GOT3 (cell line): ENCODE data around the gene KIFC3.
"Not testable (repeated sequence)": the region's sequence is repeated elsewhere in the genome, so short reads cannot be mapped to it uniquely, and the experiment has no call there.

Experiments
- DNase-seq: peaks from one replicate; lab custom pipeline; 2025; ENCODE audit warnings: mixed read lengths; lab: John Stamatoyannopoulos, UW

KIFC3 gene

GRCh38 chr16:57753448-57754353 is 48.6 kb downstream of the KIFC3 start:
- DNase-seq: no peak

- no peak for DNase-seq
These were observed 49.5 kb downstream of the KIFC3 start for GRCh38 chr16:57752581-57753447.

DNA sequence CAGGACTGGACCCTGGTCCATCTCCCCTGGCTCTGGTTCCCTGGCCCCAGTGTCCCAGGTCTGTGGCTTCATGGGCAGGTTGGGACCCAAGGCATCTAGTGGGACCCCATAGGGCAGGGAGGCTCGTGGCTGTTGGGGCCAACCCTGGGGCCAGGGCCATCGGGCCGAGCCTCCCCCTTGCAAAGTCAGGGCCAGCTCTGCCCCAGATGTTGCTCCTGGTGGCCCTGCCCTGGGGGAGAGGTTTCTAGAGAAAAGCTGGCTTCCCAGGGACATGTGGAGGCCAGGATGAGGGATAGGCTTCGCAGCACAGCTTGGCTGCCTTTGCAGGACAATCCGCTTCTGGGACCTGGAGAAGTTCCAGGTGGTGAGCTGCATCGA is 50.1 kb downstream of the KIFC3 start:
- no peak for DNase-seq

DNA sequence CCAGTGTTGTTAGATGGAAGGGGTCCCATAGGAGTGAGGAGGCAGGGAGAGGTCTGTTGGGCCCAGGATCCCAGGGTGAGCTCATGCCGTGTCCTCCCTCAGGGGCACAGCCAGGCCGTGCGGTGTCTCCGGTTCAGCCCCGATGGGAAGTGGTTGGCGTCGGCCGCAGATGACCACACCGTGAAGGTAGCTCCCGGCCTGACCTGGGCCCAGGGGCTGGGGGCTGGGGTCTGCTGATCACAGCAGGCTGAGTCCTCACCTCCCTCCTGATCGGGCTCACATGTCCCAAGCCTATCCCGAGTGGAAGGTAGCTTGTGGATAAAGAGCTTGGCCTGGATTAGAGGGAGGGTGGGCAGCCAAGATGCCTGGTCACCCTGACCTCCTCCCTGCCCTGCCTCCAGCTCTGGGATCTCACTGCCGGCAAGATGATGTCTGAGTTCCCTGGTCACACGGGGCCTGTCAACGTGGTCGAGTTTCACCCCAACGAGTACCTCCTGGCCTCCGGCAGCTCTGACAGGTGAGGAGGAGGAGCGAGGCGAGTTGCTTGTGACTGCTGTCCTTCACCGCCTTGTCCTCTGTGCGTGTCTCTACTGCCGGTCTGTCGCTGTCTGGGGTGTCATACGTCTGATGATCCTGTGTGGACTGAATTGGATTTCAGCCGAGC is 50.6 kb downstream of the KIFC3 start:
- DNase-seq: no peak

DNA sequence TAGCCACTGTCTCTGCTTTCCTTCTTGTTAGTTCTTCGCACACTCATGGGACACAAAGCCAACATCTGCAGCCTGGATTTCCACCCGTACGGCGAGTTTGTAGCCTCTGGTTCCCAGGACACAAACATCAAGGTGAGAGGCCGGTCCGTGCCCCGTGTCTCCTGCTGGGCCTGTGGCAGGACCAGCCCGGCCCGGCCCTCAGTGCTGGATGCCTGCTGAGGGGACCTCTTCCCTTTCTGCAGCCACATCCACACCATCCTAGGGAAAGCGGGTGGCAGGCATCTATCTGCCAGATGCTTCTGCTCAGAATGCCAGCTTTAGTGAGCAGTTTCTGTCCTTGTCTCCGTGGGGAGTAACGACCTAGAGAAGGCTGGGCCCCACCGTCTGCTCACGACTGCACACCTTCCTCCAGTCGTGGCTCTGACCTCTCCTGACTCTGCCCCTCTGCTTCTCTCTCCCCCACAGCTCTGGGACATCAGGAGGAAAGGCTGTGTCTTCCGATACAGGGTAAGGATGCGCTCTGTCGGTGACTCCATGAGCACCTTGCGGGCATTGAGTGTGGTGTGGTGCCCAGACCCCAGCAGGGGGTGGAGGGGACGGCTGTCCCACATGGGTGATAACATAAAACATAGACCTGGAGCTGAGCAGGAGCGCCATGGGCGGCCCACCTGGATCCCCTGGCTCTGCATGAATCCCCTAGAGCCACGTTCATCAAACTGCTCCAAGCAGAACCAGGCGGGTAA is 51.3 kb downstream of the KIFC3 start:
- DNase-seq: no peak

- no peak for DNase-seq
These were observed 52.3 kb downstream of the KIFC3 start for GRCh38 chr16:57749856-57750452.

DNA sequence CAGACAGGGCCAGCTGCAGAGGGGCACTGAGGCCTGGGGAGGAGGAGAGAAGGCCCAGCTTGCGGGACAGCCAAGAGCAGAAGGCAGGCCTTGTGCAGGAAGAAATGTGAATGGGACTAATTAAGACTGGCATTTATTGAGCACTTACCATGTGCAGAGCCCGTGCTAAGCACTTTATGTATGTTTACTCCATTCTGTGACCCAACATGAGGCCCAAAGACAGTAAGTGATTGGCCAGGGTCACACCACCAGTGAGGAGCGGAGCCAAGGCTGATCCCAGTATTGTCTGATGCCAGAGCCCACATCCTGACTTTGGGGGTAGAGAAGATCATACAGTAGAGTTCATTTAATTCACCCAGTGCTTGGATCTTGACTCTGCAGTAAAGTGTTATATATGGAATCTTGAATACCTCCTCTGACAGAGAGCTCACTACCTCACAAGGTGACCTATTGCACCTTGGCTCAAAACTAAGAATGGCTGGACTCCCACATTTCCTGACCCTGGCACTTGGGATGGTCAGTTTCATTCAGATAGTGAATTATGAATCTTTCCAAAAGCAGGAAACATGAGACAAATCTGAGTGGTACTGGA is 53.1 kb downstream of the KIFC3 start:
- no peak for DNase-seq

DNA sequence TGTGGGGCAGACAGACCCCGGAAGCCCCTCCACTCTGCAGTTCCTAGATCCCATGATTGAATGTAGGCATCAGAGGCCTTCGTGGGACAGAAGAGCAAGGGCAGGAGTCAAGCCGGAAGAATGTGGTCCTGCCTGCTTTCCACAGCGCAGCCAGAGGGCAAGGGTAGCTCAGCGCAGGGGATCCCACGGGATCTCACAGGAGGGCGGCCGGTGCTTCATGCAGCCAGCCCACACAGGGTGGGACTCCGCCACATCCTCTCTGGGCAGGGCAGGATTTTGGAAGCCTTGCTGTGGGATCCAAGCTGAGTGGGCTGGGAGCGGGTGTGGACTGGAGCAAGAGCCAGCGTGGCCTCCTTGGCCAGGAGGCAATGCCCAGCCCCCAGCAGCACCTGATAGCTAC is 53.7 kb downstream of the KIFC3 start:
- DNase-seq: no peak

- no peak for DNase-seq
These were observed 54.3 kb downstream of the KIFC3 start for GRCh38 chr16:57747996-57748395.

DNA sequence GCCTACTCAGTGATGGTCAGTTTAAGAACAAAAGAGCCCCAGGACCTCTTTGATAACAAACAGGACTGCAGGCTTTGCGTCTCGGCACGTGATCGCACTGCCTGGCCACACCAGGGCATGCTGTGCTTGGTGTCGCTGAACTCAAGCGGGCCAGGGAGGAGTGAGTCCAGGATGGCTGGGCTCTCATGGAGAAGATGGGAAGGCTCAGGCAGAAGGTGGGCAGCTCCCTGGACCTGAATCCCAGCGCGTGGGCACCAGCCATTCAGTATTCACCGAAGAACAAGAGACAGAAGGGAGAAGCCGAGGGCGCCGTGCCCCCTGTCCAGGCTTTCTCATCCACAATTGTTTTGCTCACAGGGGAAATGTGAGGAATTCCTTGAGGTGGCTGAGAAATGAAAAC is 54.8 kb downstream of the KIFC3 start:
- no peak for DNase-seq

DNA sequence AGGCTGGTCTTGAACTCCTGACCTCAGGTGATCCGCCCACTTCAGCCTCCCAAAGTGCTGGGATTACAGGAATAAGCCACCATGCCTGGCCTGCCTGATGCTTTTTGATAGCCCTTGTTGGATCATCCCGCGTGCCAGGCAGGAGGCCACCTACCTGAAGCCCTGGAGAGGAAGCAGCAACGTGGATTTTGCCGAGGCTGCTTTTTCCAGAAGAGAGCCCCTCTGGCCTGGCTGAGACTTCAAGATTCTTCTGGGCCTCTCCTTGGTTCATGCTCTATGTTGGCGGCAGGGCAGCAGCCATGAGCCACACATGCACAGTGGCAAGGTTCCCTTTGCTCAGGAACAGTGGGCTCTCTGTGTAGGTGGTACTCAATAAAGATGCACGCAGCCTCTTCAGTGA is 55.2 kb downstream of the KIFC3 start:
- DNase-seq: no peak

DNA sequence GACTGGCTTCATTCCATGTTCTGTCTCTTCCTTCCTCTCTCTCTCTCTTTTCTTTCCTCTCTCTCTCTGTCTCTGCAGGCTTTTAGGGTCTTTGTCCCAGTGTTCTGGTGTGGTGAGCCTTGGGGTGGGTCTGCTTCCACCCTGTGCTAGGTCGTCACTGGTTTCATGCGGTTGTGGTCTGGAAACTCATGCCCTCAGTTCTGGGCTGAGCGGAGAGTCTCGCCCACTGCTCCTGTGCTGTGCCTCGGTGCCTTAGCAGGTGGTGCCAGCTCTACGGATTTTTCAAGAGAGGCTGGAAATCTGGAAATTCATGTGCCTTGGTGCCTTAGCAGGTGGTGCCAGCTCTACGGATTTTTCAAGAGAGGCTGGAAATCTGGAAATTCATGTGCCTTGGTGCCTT is 56.0 kb downstream of the KIFC3 start:
- not testable (repeated sequence) for DNase-seq

GRCh38 chr16:57745768-57746167 is 56.5 kb downstream of the KIFC3 start:
- DNase-seq: no peak

DNA sequence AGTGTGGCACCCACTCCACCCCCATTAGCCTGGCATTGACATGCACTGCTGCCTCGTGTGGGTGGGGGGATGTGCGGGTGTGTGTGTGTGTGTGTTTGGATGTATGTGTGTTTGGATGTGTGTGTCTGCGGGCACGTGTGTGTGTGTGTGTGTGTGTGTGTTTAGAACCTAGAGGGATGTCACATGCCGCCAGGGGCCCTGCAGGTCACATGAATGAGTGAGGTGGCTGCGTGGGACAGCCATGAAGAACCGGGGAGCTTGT is 57.7 kb downstream of the KIFC3 start:
- no peak for DNase-seq

GRCh38 chr16:57743886-57744641 is 58.2 kb downstream of the KIFC3 start:
- DNase-seq: no peak

GRCh38 chr16:57743458-57743857 is 58.8 kb downstream of the KIFC3 start:
- no peak for DNase-seq

DNA sequence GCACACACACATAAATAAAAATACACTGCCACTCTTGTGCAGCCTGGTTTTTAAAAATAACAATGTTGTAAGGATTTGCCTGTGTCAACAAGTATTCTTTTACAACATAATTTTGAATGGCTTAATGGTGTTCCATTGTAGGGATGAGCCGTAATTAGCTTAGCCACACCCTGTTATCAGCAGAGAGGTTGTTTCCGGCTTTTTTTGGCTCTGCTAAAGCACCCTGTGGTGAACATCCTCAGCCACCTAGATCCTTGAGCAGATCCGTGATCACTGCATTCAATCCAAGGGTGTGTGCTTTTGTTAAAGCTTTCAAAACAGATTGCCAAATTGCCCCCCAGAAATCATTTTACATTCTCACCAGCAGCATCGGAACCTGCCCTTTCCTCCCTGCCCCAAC is 59.7 kb downstream of the KIFC3 start:
- DNase-seq: no peak

GRCh38 chr16:57741660-57742191 is 60.6 kb downstream of the KIFC3 start:
- no peak for DNase-seq

DNA sequence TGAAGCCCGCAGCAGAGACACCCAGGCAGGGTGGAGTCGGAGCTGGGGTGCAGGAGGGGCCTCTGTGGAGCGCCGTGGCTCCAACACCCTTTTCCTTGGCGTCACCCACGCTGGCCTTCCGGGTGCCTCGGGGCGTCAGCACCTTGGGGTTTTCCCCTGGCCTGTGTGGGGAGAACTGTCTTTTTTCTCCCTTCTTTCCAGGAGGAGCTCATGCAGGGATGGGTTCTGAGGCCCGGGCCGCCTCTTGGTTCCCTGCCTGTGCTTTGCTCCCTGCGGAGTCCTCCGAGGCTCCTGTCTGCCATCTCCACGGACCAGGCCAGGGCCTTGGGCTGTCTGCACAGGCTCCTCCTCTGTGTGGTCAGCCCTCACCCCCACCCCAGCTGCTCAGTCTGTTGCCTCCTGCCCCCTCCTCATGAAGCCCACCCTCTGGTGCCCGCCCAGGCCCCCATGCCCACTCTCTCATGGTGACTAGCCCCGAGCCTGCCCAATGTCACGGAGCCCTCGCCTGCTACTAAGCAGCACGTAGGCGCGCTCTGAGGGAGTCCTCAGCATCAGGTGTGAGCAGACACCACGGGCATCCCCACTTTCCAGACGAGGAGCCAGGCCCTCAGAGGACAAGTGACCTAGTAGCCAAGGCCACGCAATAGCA is 61.7 kb downstream of the KIFC3 start:
- DNase-seq: no peak
